ENCODE data around the gene WNT7B.

- TF ChIP-seq TAF1 (IDR thresholded peaks at IDR 0.05; ENCODE audit: borderline replicate concordance, low read depth, low read length): no peak
- no peak for TF ChIP-seq IRF3 (IDR thresholded peaks at IDR 0.05; ENCODE audit: low read depth, low read length)
- TF ChIP-seq GABPA (IDR thresholded peaks at IDR 0.05; ENCODE audit: low read depth): no peak
- no peak for TF ChIP-seq CTCF (IDR thresholded peaks at IDR 0.05)
- no peak for TF ChIP-seq TEAD4 (IDR thresholded peaks at IDR 0.05; ENCODE audit: borderline replicate concordance, insufficient read depth)
- TF ChIP-seq POLR2AphosphoS5 (IDR thresholded peaks at IDR 0.05; ENCODE audit: low read depth, low read length): no peak
- TF ChIP-seq RCOR1 (IDR thresholded peaks at IDR 0.05; ENCODE audit: low read length): no peak
- TF ChIP-seq EP300 (IDR thresholded peaks at IDR 0.05; ENCODE audit: borderline replicate concordance in 1 of 2, low read depth in 1 of 2, low read length in 1 of 2): no peak
- no peak for TF ChIP-seq SMC3 (IDR thresholded peaks at IDR 0.05; ENCODE audit: low read depth, low read length)
- TF ChIP-seq EZH2phosphoT487 (IDR thresholded peaks at IDR 0.05; ENCODE audit: borderline replicate concordance, low read depth): no peak
- TF ChIP-seq YY1 (IDR thresholded peaks at IDR 0.05; ENCODE audit: low read depth): no peak
- TF ChIP-seq, protein P1, sequence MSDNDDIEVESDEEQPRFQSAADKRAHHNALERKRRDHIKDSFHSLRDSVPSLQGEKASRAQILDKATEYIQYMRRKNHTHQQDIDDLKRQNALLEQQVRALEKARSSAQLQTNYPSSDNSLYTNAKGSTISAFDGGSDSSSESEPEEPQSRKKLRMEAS (IDR thresholded peaks at IDR 0.05; ENCODE audit: low read depth): no peak
Observed at GRCh38 chr22:45906946-45907345, 70.0 kb downstream of the WNT7B start.
